Stimulated activated CD8-positive, alpha-beta memory T cell treated with anti-CD3 and anti-CD28 coated beads, Interleukin-2, amount 100 ng/mL, for 48 hours (primary cell): Measurements from ENCODE around the gene CEP131.

Experiments used
- DNase-seq, 2 donors: peaks; one replicate each; pipeline ENCODE4 v3.0.0-alpha.2; 2020; ENCODE audit warnings: low read depth in 2 of 2

Gene CEP131

GRCh38 chr17:81251709-81252301, 29.0 kb upstream of the CEP131 start:
- no peak for DNase-seq

GRCh38 chr17:81251094-81251708, 28.4 kb upstream of the CEP131 start:
- DNase-seq, result no peak

- DNase-seq, result no peak
These were observed 27.7 kb upstream of the CEP131 start for GRCh38 chr17:81250286-81251093.

DNA sequence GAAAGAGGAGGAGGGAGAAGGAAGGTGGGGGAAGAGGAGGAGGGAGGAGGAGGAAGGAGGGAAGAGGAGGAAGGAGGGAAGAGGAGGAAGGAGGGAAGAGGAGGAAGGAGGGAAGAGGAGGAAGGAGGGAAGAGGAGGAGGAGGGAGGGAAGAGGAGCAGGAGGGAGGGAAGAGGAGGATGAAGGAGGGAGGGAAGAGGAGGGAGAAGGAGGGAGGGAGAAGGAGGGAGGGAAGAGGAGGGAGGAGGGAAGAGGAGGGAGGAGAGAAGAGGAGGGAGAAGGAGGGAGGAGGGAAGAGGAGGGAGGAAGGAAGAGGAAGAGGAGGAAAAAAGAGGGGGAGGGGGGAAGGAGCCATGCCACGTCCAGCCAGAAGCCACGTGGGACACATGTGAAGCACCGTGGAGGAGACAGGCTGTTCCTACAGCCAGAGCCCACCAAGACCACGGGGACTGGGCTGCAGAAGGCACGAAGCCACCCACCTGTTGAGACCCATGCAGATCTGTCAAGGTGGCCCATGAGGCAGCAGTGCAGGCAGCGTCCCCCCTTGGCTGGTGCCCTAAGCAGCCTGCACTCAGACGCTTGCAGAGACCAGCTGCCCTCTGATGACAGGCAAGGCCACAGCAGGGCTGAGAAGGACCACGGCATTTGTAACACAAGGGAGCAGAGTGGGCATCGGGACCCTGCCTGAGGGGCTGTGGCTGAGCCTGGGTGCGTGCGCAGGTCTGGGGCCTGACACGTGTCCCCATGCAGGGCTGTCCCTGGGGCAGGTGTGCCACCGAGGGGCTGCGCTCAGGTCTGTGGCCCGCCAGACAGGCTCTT, 26.7 kb upstream of the CEP131 start:
- no peak for DNase-seq

DNA sequence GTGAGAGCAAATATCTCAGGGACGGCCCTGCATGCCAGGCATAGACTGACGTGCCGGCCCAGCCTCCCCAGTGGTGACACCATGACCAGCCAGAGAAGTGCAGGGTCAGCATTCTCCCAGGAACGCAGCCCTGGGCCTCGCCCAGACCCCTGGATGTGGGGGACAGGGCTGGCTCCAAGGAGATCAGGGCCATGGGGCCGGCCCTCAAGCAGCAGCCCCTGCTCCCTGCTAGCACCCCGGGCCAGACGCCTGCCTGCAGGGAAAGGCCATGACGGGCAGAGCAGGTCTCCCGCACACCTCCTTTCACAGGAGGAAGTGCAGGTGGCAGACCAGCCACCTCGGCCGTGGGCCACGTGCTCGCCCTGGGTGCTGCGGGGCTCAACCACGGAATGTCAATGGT, 25.9 kb upstream of the CEP131 start:
- no peak for DNase-seq

GRCh38 chr17:81247339-81247990, 24.7 kb upstream of the CEP131 start:
- DNase-seq, result no peak

DNA sequence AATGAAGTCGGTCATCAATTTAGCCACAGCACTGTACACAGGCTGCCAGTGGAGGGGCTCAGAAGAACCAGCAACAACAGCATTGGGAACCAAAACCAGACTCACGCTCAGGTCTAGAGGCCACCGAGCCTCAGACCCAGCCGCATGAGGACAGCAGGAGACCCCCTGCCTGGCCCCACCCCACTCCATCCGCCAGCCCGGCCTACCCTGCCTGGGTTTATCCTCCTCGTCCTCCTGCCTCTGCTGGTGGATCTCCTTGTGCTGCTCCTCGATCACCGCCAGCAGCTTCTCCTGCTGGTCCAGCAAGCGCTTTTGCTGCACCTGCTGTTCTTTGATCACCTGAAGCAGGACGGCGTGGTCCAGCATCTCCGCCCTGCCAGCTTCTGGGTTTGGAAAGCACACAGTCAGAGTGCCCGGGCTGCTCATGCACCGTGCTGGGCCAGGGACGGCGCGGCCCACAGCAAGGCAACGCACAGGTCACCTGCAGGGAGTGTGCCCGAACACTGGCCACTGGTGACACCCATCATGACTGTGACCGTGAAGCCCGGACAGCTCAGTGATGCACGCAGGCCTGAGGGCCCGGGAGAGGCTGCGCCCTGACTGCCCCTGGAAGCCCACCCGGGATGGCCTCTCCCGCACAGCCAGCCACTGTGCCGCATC, 24.0 kb upstream of the CEP131 start:
- DNase-seq, result no peak

DNA sequence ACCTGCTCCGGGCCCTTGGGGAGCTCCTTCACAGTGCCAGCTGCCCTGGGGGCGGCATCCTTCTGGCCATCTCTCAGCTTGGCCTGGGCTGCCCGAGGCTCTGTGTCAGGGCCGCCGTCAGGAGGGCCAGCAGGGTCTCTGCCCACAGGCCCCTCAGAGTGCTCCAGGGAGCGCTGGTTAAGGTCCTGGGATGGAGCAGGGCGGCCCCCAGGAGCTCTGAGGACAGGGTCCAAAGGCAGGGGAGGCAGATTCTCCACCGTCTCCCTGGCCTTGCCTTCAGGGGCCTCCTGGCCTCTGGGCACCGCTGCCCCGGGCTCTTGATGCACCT, 23.5 kb upstream of the CEP131 start:
- no peak for DNase-seq

GRCh38 chr17:81245665-81246342, 23.0 kb upstream of the CEP131 start:
- DNase-seq, result no peak

DNA sequence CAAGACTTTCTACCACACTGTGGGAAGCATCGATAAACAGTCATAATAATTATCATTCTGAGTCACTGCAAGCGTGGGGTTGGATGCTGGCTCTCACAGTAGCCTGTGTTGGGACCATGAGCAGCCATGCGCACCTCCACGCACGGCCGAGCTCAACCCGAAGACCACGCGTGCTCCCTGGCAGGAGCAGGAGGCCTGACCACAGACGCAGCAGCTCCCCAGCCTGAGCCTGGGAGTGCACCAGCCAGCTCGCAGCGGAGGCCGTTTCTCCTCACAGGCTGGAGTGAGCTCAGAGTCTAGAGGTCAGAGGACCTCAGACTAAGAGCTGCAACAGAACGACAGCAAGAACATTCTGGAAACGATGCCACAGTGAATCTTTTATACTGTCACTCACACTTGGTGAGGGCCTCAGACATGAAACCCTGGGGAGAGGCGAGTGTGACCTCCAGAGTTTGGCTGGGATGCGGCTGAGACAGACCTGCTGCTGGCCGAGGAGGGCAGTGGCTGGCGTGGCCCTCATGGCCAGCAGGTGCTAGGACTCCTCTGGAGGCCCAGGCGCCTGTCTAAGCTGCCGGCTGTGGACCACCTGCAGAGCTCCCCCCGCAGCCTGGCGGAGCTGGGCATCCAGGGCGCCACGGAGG, 22.4 kb upstream of the CEP131 start:
- DNase-seq, result no peak

DNA sequence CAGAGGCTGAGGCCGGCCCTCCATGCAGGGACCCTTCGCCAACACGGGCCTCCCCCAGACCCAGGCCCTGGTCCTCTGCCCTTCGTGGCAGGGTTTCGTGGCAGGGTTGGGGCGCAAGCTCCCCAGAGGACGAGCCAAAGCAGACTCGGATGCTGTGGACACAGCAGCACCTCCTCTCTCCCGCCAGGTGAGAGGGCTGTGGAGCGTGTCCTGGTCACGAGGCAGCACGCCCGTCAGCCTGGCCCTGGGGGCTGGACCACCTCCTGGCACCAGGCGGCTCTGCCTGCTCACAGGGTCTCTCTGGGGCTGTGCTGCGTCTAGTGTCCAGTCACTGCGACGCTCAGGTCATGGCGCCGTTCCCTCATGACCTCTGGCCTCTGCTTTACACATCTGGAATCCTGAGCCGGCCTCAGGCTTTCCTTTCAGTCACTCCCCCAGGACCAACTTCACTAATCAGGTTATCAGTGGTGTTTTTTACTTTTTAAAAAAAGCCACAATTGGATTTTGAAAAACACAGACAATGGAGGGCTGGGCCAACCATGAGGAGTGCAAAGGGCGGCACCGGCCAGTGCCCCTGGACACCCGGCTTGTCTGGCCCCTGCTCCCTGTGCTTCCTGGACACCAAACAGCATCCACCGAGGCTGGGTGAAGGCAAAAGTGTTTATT, 21.7 kb upstream of the CEP131 start:
- DNase-seq, result no peak

GRCh38 chr17:81243333-81243664, 20.5 kb upstream of the CEP131 start:
- DNase-seq, result no peak

- DNase-seq, result no peak
These were observed 19.9 kb upstream of the CEP131 start for GRCh38 chr17:81242421-81243332.

GRCh38 chr17:81241648-81242420, 19.1 kb upstream of the CEP131 start:
- DNase-seq, result peak; percentile 60 to 68

- DNase-seq, result no peak
These were observed 18.4 kb upstream of the CEP131 start for GRCh38 chr17:81241203-81241602.

GRCh38 chr17:81240761-81241160, 18.0 kb upstream of the CEP131 start:
- no peak for DNase-seq

GRCh38 chr17:81239714-81240555, 17.2 kb upstream of the CEP131 start:
- DNase-seq, result peak; percentile 31 to 32
